ENCODE measurements around the gene CHRNE. TPM values are rescaled to one million over a fixed set of nuclear protein-coding genes. Genes with fewer than 3 reads are reported as not detected.
A peak's percentile ranks its signal among the peaks of the same experiment; 100 is the strongest.

Gene CHRNE
- total and polyA plus RNA-seq, 2 of the 13 experiments (the other 11 are each of a cell fraction or from before 2014, with no cell fraction given) = 0.53 to 0.59 TPM

- DNase-seq (ENCODE audit: low spot score) (peak; percentile 74), FAIRE-seq (peak; percentile 75), ATAC-seq (peak; percentile 75)
- Histone ChIP-seq H4K20me1 (ENCODE audit: insufficient read depth, low read length) (no peaks in the 10 kb centered on the region), H3K4me1 (ENCODE audit: insufficient read depth, low read length) (peaks cover 70% of the 10 kb centered on the region), H3K4me3 (replicated peaks in 1 of 3; ENCODE audit: insufficient read depth in 1 of 3, low read depth in 2 of 3, low read length in 3 of 3) (no peak overlapping the region; a peak in 1 of 6 replicates), H3K27ac (ENCODE audit: extremely low read length, insufficient read depth, low read length) (peak overlapping the region; percentile 57), H3K9ac (ENCODE audit: insufficient read depth, low read depth, low read length) (peak overlapping the region; percentile 36; the same call in 1 of the 2 replicates), H2AFZ (ENCODE audit: low read length) (no peak overlapping the region), H3K9me3 (ENCODE audit: low read length) (no peaks in the 10 kb centered on the region), H3K79me2 (ENCODE audit: insufficient read depth, low read length) (peaks cover 48% of the 10 kb centered on the region), H3K36me3 (replicated peaks in 1 of 2; ENCODE audit: control insufficient read depth in 1 of 2, insufficient read depth in 2 of 2, low read length in 2 of 2) (peaks cover 11 to 42% of the 10 kb centered on the region in 2 experiments), H3K27me3 (ENCODE audit: control insufficient read depth in 1 of 2, insufficient read depth in 2 of 2, low read length in 2 of 2) (no peaks in the 10 kb centered on the region), H3K4me2 (ENCODE audit: low read depth, low read length) (peak overlapping the region; percentile 62)
- 52% methylated on average over 7 of the region's 7 CpGs for WGBS (ENCODE audit: low lambda C conversion rate)
- BruUV-seq (replicated peaks) = no TSS peak
- intact Hi-C loops (cut with micrococcal nuclease; ENCODE audit: unreplicated experiment) = no loop called here
- in situ Hi-C loops (cut with HindIII; ENCODE audit: extremely low pct_ligation_motif_present, low pct_unique_long_range_greater_than_20kb) = no loop called here
- POLR2A ChIA-PET = interaction anchor here (0.8 to 2.0 kb wide), 13 partner anchors 9 to 150 kb away, joined by 3 to 12 read pairs (median 5); partner anchors contain the start of genes ARRB2, GLTPD2, PLD2 and PSMB6
- CTCF ChIA-PET (ENCODE audit: low intra/inter-chr PET ratio, low total read pairs) = no interaction called here
- peak; percentile 44 for TF ChIP-seq FOXA3 (CRISPR knock-in tag; IDR thresholded peaks at IDR 0.05)
- peak; percentile 61; the same call in 1 of the 2 replicates for TF ChIP-seq RXRB (CRISPR knock-in tag; IDR thresholded peaks at IDR 0.05; ENCODE audit: borderline replicate concordance)
- TF ChIP-seq ZBTB7B (CRISPR knock-in tag; IDR thresholded peaks at IDR 0.05) = 0 out of 2 replicates have a peak, but pooled peaks have one; percentile 33
- no peak for TF ChIP-seq TBP (CRISPR knock-in tag; IDR thresholded peaks at IDR 0.05)
- 0 out of 2 replicates have a peak, but pooled peaks have one; percentile 43 for TF ChIP-seq MIXL1 (CRISPR knock-in tag; IDR thresholded peaks at IDR 0.05)
- TF ChIP-seq HMG20A (CRISPR knock-in tag; IDR thresholded peaks at IDR 0.05; ENCODE audit: borderline replicate concordance) = no peak
- peak; percentile 96 for TF ChIP-seq SOX5 (CRISPR knock-in tag; IDR thresholded peaks at IDR 0.05; ENCODE audit: borderline replicate concordance)
- TF ChIP-seq HDAC6 (IDR thresholded peaks at IDR 0.05; ENCODE audit: low read depth, low read length) = no peak
- TF ChIP-seq ZBTB4 (CRISPR knock-in tag; IDR thresholded peaks at IDR 0.05; ENCODE audit: borderline replicate concordance) = no peak
- no peak for TF ChIP-seq ZNF20 (CRISPR knock-in tag; IDR thresholded peaks at IDR 0.05)
- peak; percentile 62; the same call in 1 of the 2 replicates for TF ChIP-seq HNF4G (IDR thresholded peaks at IDR 0.05; ENCODE audit: borderline replicate concordance, low read depth, low read length)
- TF ChIP-seq HNF4G (CRISPR knock-in tag; IDR thresholded peaks at IDR 0.05; ENCODE audit: borderline replicate concordance, low read depth) = no peak; the same call in 1 of the 2 replicates
- TF ChIP-seq NR1H2 (CRISPR knock-in tag; IDR thresholded peaks at IDR 0.05; ENCODE audit: borderline replicate concordance, low read depth) = no peak
- TF ChIP-seq, protein P1, sequence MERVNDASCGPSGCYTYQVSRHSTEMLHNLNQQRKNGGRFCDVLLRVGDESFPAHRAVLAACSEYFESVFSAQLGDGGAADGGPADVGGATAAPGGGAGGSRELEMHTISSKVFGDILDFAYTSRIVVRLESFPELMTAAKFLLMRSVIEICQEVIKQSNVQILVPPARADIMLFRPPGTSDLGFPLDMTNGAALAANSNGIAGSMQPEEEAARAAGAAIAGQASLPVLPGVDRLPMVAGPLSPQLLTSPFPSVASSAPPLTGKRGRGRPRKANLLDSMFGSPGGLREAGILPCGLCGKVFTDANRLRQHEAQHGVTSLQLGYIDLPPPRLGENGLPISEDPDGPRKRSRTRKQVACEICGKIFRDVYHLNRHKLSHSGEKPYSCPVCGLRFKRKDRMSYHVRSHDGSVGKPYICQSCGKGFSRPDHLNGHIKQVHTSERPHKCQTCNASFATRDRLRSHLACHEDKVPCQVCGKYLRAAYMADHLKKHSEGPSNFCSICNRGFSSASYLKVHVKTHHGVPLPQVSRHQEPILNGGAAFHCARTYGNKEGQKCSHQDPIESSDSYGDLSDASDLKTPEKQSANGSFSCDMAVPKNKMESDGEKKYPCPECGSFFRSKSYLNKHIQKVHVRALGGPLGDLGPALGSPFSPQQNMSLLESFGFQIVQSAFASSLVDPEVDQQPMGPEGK (CRISPR knock-in tag; IDR thresholded peaks at IDR 0.05) = peak; percentile 91
- TF ChIP-seq THRA (CRISPR knock-in tag; IDR thresholded peaks at IDR 0.05; ENCODE audit: borderline replicate concordance) = peak; percentile 48; the same call in 1 of the 2 replicates
- no peak for TF ChIP-seq PAX8 (CRISPR knock-in tag; IDR thresholded peaks at IDR 0.05; ENCODE audit: borderline replicate concordance)
Observed at GRCh38 chr17:4858068-4858881, 44.6 kb downstream of the CHRNE start.
